Umbilical cord (tissue), 2 donors: ENCODE data around the gene UQCRC1. TPM values are rescaled to one million over a fixed set of nuclear protein-coding genes. Genes with fewer than 3 reads are reported as not detected.
A peak's percentile ranks its signal among the peaks of the same experiment; 100 is the strongest.
"Not testable (repeated sequence)": the region's sequence is repeated elsewhere in the genome, so short reads cannot be mapped to it uniquely, and the experiment has no call there.

Source experiments
- DNase-seq: peaks from one replicate; pipeline ENCODE4 v3.0.0-alpha.2; 2015; ENCODE audit warnings: low spot score
- total RNA-seq: library from RNA; depleted of rRNA; stranded (reverse); fragments of >200 nt; gene quantifications from one replicate; pipeline ENCODE4 v1.2.3, GENCODE V29; 2014; ENCODE audit warnings: low replicate concordance; ENCODE audit not compliant: insufficient read depth

Gene UQCRC1
- total RNA-seq, 1 donor from 2014 or later: 97.5 TPM

GRCh38 chr3:48555231-48555948 is 54.1 kb downstream of the UQCRC1 start:
- DNase-seq: peak; percentile 54

DNA sequence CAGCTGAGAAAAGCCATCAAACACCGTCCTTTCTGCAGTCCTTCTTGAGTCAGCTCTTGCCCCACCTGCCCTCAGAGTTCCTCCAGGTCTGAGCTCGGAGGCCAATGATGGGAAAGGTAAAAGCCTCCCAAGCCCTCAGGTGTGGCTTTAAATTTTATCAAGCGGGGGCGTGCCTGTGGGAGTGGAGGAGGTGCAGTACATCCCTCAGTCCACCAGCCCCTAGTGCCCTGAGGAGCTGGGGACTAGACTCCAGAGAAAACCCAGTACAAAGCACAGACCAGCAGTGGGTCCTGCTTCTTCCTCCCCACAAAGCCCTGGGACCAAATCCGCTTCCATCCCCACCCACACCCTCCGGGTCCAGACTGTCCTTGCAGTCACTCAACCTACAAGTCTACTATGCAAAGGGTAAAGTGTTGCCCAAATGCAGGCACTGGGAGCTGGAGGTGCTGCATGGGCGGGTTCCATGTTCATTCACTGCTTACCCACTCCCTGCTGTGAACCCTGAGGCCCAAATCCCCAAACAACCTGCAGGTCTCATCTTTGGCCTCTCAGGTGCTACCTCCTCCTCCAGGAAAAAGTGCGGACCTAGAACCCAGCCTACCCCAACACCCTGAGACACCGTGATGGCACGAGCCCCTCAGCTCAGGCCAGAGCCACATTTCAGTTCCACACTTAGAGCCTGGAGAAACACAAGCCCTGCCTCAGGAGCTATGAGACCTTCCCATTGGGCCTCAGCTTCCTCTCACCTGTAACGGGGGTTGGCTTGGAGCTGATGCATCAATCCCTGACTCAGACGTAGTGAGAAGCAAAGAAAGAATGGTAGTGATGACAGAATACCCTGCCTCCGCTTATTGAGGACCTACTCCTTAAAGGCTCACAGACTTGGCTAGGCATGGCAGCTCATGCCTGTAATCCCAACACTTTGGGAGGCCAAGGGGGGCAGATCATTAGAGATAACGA is 55.3 kb downstream of the UQCRC1 start:
- DNase-seq: no peak

DNA sequence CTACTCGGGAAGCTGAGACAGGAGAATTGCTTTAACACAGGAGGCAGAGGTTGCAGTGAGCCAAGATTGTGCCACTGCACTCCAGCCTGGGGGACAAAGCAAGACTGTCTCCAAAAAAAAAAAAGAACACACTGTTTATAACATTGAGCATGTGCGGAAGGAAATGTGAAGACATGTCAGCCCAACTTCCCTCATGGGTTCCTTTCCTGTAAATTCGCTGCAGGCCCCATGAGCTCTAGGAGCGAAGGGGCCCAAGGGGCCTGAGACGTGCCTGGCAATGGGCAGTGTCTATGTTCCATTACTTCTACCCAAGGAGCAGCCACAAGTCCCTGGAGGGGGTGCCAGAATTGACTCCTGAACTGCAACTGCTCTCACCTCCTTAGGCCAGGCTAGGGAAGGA is 56.1 kb downstream of the UQCRC1 start:
- DNase-seq: no peak

DNA sequence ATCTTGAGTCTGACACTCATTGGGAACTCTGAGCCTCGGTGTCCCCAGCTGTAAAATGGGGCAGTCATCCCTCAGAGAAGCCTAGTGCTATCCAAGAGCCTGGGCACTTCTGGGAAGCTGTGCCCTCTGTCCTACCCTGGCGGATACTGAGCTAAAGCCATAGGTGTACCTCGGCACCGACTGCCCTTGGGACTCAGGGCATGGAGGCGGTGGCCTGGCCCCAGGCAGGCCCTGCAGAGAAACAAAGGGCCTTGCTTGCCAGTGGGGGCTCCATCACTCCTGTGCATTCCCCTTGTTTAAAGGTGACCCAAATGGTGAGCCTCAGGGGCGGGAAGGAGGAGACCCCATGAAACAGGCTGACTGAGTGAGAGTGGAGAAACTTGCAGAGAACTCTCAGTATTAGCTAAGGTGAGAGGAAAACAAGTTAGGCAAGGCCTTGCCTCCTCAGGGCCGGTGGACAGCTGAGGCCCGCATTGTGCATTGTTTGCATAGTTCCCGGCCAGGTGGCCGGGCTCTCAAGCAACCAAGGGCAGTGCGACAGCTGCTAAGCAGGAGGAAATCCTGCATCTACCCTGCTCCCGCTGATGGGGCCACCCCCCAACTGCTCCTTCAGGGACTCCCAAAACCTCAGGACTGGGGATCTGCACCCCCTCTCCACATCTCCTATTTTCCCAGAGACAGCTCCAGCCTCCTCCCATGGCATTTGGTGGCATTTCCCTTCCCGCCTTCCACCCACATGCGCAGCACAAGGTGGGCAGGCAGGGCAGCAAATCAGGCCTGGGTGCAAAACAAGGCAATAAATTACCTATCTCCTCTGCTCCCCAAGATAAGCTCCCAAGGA is 57.1 kb downstream of the UQCRC1 start:
- no peak for DNase-seq

GRCh38 chr3:48551651-48552050 is 57.8 kb downstream of the UQCRC1 start:
- DNase-seq: not testable (repeated sequence)

Other genes with a start within 250 kb of the UQCRC1 start
- gene FBXW12, start 237.4 kb downstream of the UQCRC1 start, total RNA-seq: 6.0 TPM
- 68.6 TPM for gene PLXNB1, start 179.6 kb downstream of the UQCRC1 start, total RNA-seq
- gene CCDC51, start 169.5 kb downstream of the UQCRC1 start, total RNA-seq: 4.8 TPM
- 135 TPM for gene TMA7, start 169.4 kb downstream of the UQCRC1 start, total RNA-seq
- 9.4 TPM for gene ATRIP, start 162.9 kb downstream of the UQCRC1 start, total RNA-seq
- gene SHISA5, start 105.5 kb downstream of the UQCRC1 start, total RNA-seq: 59.2 TPM
- 13.2 TPM for gene PFKFB4, start 52.8 kb downstream of the UQCRC1 start, total RNA-seq
- 1.9 TPM for gene UCN2, start 45.9 kb downstream of the UQCRC1 start, total RNA-seq
- gene COL7A1, start 14.3 kb downstream of the UQCRC1 start, total RNA-seq: 65.0 TPM
- not detected for gene TMEM89, start 12.1 kb upstream of the UQCRC1 start, total RNA-seq
- 4.8 TPM for gene SLC26A6, start 25.8 kb upstream of the UQCRC1 start, total RNA-seq
- gene CELSR3, start 53.2 kb upstream of the UQCRC1 start, total RNA-seq: 3.4 TPM
- 7.9 TPM for gene NCKIPSD, start 76.3 kb upstream of the UQCRC1 start, total RNA-seq
- 46.5 TPM for gene IP6K2, start 107.6 kb upstream of the UQCRC1 start, total RNA-seq
- 24.3 TPM for gene PRKAR2A, start 238.2 kb upstream of the UQCRC1 start, total RNA-seq